T-helper 17 cell (primary cell): ENCODE measurements around the gene AMHR2. TPM values are rescaled to one million over a fixed set of nuclear protein-coding genes. Genes with fewer than 3 reads are reported as not detected.

Experiments used
- total RNA-seq, 4 donors: library from RNA in 2 of 4; stranded (reverse) in 2 of 4; gene quantifications; one replicate each; pipeline ENCODE4 v1.2.3 and lab custom pipeline; 2022 to 2026

AMHR2 gene
- total RNA-seq, 2 donors from 2014 or later = not detected

Other genes with a start within 250 kb of the AMHR2 start
- 10 to 100 TPM; 24.3 to 34.6 TPM for gene ZNF740, start 243.1 kb upstream of the AMHR2 start, total RNA-seq
- gene CSAD, start 242.9 kb upstream of the AMHR2 start, total RNA-seq = 10 to 100 TPM; 57.2 to 61.0 TPM
- gene ITGB7, start 216.6 kb upstream of the AMHR2 start, total RNA-seq = 100 to 1,000 TPM; 306 to 367 TPM
- gene RARG, start 191.6 kb upstream of the AMHR2 start, total RNA-seq = 10 to 100 TPM; 57.6 to 57.8 TPM
- gene ESPL1, start 155.6 kb upstream of the AMHR2 start, total RNA-seq = under 1 TPM; 0.30 to 0.83 TPM
- 100 to 1,000 TPM; 566 to 600 TPM for gene PFDN5, start 128.3 kb upstream of the AMHR2 start, total RNA-seq
- 10 to 100 TPM; 30.6 to 32.5 TPM for gene MYG1, start 124.2 kb upstream of the AMHR2 start, total RNA-seq
- 10 to 100 TPM; 31.2 to 31.8 TPM for gene AAAS, start 102.2 kb upstream of the AMHR2 start, total RNA-seq
- not detected for gene SP7, start 87.5 kb upstream of the AMHR2 start, total RNA-seq
- 10 to 100 TPM; 69.6 to 75.1 TPM for gene SP1, start 43.7 kb upstream of the AMHR2 start, total RNA-seq
- gene PRR13, start 17.9 kb downstream of the AMHR2 start, total RNA-seq = 100 to 1,000 TPM; 168 to 188 TPM
- gene PCBP2, start 28.2 kb downstream of the AMHR2 start, total RNA-seq = 1,000 to 10,000 TPM; 1,028 to 1,089 TPM
- gene MAP3K12, start 75.6 kb downstream of the AMHR2 start, total RNA-seq = 10 to 100 TPM; 25.5 to 28.6 TPM
- gene TARBP2, start 77.4 kb downstream of the AMHR2 start, total RNA-seq = 10 to 100 TPM; 28.4 to 29.3 TPM
- not detected for gene NPFF, start 83.6 kb downstream of the AMHR2 start, total RNA-seq
- gene ATF7, start 202.5 kb downstream of the AMHR2 start, total RNA-seq = 10 to 100 TPM; 22.7 to 25.3 TPM